SU-DHL-6 (cell line): Measurements from ENCODE around the gene VWC2L.

Experiments used
- CTCF ChIP-seq: fragments of 200-600 bp; sonication (generic); IDR thresholded peaks from one replicate; pipeline ENCODE4 v1.5.1; 2017; ENCODE audit warnings: antibody characterized with exemption, mild to moderate bottlenecking, low read length, moderate library complexity; ENCODE audit not compliant: insufficient read depth, poor library complexity, severe bottlenecking
- EZH2phosphoT487 ChIP-seq: fragments of 200-600 bp; sonication (generic), shearing (Covaris generic); conservative IDR thresholded peaks from 2 replicates; pipeline ENCODE4 v1.6.1; 2018; ENCODE audit warnings: mild to moderate bottlenecking, antibody characterized with exemption, low read length, moderate library complexity, mixed read lengths

- no peak for TF ChIP-seq CTCF
- no peak for TF ChIP-seq EZH2phosphoT487
These were observed 30.2 kb upstream of the VWC2L start for GRCh38 chr2:214380681-214381080.
